ENCODE measurements around the gene SAMD7. TPM values are rescaled to one million over a fixed set of nuclear protein-coding genes. Genes with fewer than 3 reads are reported as not detected.

The SAMD7 gene, protein sequence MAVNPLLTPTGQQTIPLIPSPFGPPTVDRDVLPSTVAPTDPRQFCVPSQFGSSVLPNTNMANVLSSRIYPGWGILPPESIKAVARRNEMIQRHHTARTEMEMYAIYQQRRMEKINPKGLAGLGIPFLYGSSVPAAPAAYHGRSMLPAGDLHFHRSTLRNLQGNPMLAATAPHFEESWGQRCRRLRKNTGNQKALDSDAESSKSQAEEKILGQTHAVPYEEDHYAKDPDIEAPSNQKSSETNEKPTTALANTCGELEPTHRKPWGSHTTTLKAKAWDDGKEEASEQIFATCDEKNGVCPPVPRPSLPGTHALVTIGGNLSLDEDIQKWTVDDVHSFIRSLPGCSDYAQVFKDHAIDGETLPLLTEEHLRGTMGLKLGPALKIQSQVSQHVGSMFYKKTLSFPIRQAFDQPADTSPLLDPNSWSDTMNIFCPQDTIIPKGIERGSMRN
- total RNA-seq = not detected

GRCh38 chr3:169911272-169911671 lies at the start of gene SAMD7:
TSS of gene SAMD7 (plus strand) at chr3:169911572. CDS start at chr3:169919499, 7,927 bp downstream.
- no peaks in the 10 kb centered on the region for H3K27me3 ChIP-seq (ENCODE audit: insufficient read depth, low read length)
- H3K4me1 ChIP-seq (ENCODE audit: insufficient read depth, low read length) = no peaks in the 10 kb centered on the region
- H3K9me3 ChIP-seq (ENCODE audit: low read depth, low read length) = no peaks in the 10 kb centered on the region

DNA sequence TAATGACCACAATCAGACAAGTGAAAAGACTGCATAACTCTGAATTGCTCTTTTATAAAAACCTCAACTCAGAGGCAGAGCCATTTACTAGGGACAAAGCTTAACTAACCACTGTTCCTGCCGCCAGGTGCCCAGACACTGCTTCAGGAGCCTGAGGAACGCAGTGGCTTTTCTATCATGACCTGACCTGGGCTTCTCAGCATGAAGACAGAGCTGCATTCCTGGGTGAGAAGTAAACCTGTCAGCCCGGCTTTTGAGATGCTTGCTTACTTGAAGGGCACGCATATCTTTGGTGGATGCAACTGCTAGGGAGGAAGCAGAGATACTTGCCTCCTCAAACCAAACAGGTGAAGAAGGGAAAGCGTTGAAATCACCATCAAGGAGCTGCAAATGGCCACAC lies 49.5 kb upstream of the SAMD7 start:
- Histone ChIP-seq H3K4me1 (ENCODE audit: insufficient read depth, low read length) (peaks cover 26% of the 10 kb centered on the region), H3K4me3 (ENCODE audit: low read length) (no peak overlapping the region), H3K9me3 (ENCODE audit: low read depth, low read length) (no peaks in the 10 kb centered on the region), H3K27me3 (ENCODE audit: insufficient read depth, low read length) (peaks cover 2% of the 10 kb centered on the region)

More at GRCh38 chr3:169911272-169911671, at the start of gene SAMD7:
- no peak within 1 kb of the TSS for H3K4me3 ChIP-seq (ENCODE audit: low read length)

GRCh38 chr3:169863458-169863899 lies 47.9 kb upstream of the SAMD7 start:
- Histone ChIP-seq H3K4me1 (ENCODE audit: insufficient read depth, low read length) (peaks cover 26% of the 10 kb centered on the region), H3K9me3 (ENCODE audit: low read depth, low read length) (no peaks in the 10 kb centered on the region), H3K4me3 (ENCODE audit: low read length) (no peak overlapping the region), H3K27me3 (ENCODE audit: insufficient read depth, low read length) (peaks cover 2% of the 10 kb centered on the region)

DNA sequence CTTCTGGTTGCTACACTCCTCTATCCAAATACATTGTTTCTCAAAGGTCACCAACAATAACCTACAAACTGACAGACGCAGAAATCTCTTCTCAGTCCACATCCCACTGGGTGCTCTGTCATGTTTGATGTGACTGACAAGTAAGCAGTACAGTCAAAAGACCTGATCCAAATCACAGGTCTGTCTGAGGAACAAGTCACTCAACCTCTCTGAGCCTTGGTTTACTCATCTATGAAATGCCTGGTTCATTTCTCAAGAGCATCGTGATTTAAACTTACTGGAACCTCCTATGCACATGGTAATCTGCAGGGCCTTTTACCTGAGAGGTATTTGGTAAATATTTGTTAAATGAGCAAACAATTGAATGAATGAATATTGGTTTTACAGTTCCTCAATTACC lies 47.1 kb upstream of the SAMD7 start:
- peaks cover 26% of the 10 kb centered on the region for H3K4me1 ChIP-seq (ENCODE audit: insufficient read depth, low read length)
- H3K27me3 ChIP-seq (ENCODE audit: insufficient read depth, low read length) = peaks cover 2% of the 10 kb centered on the region
- no peak overlapping the region for H3K4me3 ChIP-seq (ENCODE audit: low read length)
- H3K9me3 ChIP-seq (ENCODE audit: low read depth, low read length) = no peaks in the 10 kb centered on the region

DNA sequence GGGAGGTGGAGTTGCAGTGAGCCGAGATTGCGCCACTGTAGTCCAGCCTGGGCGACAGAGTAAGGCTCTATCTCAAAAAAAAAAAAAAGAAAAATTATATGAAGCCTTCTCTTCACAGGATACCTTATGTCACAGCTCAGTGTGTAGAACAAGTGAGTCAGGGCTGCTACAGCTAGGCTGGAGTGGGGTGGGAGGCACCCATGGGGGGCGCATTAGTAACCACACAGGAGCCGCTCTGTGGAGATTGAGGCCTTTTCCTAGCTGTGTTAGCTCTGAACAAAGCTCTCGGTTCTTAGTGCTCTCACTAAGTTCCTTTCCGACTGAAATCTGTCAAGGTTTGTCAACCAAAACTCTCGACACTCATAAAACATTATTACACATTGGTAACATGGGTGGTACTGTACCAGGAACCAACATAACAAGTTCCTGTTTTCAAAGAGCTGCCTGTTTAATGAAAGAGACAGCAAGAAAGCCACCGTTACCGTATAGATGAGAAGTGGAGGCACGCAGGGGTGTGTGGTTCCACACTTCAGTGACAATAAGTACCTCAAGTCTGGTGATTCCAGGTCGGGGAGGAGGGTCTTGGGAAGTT lies 46.1 kb upstream of the SAMD7 start:
- Histone ChIP-seq H3K4me1 (ENCODE audit: insufficient read depth, low read length) (peaks cover 26% of the 10 kb centered on the region), H3K9me3 (ENCODE audit: low read depth, low read length) (no peaks in the 10 kb centered on the region), H3K4me3 (ENCODE audit: low read length) (no peak overlapping the region), H3K27me3 (ENCODE audit: insufficient read depth, low read length) (peaks cover 2% of the 10 kb centered on the region)

DNA sequence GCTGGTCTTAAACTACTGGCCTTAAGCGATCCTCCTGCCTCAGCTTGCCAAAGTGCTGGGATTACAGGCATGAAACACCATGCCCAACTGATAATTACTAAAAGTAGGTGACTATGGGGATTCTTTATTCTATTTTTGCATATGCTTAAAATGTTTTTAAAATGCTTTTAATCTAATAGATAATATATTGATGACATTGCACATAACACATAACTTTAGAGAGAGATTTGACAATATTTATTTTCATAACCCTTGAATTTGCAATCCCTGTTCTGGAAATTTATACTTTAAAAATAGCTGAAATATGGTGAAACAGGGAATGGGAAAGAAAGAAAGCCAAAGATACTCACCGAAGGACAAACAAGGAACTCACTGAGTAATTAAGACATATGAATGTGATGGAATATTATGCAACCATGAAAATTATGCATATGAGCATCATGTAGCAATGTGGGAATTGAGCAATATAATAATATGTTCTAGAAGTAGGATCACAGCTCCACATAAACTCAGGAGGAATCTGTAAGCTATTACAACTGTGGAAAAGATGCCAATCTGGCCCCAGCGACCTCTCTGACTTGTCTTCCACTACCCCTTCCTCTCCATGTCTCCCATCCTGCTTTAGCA lies 43.7 kb upstream of the SAMD7 start:
- no peaks in the 10 kb centered on the region for H3K9me3 ChIP-seq (ENCODE audit: low read depth, low read length)
- H3K27me3 ChIP-seq (ENCODE audit: insufficient read depth, low read length) = no peaks in the 10 kb centered on the region
- H3K4me3 ChIP-seq (ENCODE audit: low read length) = no peak overlapping the region
- peaks cover 37% of the 10 kb centered on the region for H3K4me1 ChIP-seq (ENCODE audit: insufficient read depth, low read length)

DNA sequence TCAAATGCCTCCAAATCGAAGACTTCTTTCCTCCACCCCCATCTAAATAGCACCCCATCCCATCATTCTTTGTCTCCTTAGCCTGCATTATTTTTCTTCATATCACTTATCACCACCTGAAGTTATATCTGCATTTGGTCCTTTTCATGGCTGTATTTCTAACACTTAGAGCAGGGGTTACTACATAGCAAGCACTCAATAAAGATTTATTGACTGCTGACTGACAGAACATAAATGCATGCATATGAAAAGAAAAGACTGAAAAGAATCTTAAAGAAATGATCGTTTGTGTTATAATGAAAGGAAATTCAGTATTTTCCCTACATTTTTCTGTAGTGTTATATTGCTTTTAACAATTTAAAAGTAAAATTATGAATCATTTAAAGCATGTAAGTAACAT lies 43.0 kb upstream of the SAMD7 start:
- H3K27me3 ChIP-seq (ENCODE audit: insufficient read depth, low read length) = no peaks in the 10 kb centered on the region
- H3K4me1 ChIP-seq (ENCODE audit: insufficient read depth, low read length) = peaks cover 36% of the 10 kb centered on the region
- H3K4me3 ChIP-seq (ENCODE audit: low read length) = no peak overlapping the region
- no peaks in the 10 kb centered on the region for H3K9me3 ChIP-seq (ENCODE audit: low read depth, low read length)

DNA sequence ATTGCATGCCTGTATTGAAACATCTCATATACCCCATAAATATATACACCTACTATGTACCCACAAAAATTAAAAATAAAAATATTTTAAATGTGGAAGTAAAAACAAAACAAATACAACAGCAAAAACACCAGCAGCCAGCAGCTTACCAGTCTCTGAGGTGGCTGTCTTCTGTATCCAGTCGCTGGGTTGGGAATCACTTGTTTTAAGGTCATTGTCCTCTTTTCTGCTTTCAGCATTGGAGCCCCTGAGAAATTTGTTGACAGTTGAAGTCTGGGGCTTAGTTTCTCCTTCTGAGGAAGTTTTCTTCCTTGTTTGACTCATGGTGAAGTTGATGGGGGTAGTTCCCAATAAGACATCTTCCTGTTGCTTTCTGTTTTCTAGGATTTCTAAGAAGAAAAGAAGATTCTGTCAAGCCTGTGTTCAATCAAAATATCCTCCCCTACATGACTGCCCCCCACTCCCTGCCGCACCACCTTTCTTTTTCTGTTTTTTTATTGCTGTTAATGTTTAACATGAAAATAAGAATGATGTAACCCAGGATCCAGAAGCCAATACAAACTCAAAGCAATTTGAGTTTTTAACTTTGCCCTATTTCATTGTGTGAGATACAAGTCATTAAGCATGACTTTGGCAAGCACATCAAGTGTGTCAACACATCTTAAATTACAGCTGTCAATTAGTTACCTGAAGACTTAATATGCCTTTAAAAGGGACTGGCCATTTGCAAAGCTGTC lies 41.7 kb upstream of the SAMD7 start, which contains the start of gene LRRC31:
TSS of gene LRRC31 (minus strand) at position 452 of the 737 bp plus-strand sequence. CDS start at position 324, 128 bp downstream.
- Histone ChIP-seq H3K27me3 (ENCODE audit: insufficient read depth, low read length) (no peaks in the 10 kb centered on the region), H3K4me3 (ENCODE audit: low read length) (no peak within 1 kb of the TSS), H3K9me3 (ENCODE audit: low read depth, low read length) (no peaks in the 10 kb centered on the region), H3K4me1 (ENCODE audit: insufficient read depth, low read length) (peaks cover 26% of the 10 kb centered on the region)

DNA sequence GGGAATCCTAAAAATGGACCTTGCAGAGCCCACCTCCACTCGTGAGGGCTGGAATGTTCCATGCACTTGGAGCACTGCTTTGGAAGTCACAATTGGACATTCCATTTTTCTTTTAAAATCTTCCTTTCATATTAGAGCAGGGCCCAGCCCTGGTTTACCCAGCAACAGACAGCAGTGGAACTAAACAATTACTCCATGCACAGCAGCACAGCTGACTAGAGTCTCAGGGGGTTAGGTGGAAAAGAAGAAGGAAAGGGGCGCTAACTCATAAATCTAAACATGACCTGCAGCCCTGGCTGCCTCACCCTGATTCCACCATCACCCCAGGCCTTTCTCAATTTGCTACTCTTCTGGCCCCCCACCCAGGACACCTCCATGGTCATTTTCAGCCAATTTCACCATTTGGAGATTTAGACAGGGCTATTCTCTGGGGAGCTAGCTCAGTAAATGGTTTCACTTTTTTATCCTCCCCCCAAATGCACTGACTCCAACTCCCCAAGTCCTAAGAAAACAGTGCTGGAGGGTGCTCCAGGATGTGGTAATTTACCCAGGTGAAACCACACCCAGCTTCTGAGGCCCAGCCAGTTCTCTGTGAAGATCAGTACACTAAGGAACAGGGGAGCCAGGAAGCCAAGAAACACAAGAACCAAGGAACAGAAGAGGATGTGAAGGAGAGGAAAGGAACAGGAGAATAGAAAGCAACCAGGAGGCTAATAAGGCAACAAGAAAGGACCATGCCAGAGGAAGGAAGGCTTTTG lies 40.1 kb upstream of the SAMD7 start:
- Histone ChIP-seq H3K9me3 (ENCODE audit: low read depth, low read length) (no peaks in the 10 kb centered on the region), H3K4me1 (ENCODE audit: insufficient read depth, low read length) (peaks cover 11% of the 10 kb centered on the region), H3K27me3 (ENCODE audit: insufficient read depth, low read length) (no peaks in the 10 kb centered on the region), H3K4me3 (ENCODE audit: low read length) (no peak overlapping the region)

DNA sequence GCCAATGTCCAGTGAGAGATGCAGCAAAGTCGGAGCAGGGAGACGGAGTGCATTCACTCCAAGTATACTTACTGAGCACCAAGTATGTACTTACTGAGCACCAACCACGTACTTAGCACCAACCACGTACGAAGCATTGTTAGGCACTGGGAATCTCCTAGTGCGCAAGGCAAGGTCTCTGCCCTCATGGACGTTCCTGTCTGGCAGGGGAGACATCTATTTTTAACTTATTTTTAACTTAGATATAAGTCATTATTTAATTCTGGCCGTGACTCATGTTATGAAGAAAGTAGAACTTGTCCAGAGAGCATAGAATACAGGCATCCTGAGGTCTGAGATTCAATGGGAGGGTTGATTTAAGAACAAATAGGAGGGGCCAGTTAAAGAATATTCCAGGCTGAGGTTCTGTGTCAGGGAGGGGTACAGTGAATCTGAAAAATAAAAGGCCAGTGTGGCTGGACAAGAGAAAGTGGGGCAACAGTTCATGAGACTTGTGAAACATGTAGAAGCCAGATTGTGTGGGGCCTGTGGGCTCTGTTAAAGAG lies 32.3 kb upstream of the SAMD7 start:
- Histone ChIP-seq H3K9me3 (ENCODE audit: low read depth, low read length) (no peaks in the 10 kb centered on the region), H3K27me3 (ENCODE audit: insufficient read depth, low read length) (no peaks in the 10 kb centered on the region), H3K4me1 (ENCODE audit: insufficient read depth, low read length) (no peaks in the 10 kb centered on the region), H3K4me3 (ENCODE audit: low read length) (no peak overlapping the region)

DNA sequence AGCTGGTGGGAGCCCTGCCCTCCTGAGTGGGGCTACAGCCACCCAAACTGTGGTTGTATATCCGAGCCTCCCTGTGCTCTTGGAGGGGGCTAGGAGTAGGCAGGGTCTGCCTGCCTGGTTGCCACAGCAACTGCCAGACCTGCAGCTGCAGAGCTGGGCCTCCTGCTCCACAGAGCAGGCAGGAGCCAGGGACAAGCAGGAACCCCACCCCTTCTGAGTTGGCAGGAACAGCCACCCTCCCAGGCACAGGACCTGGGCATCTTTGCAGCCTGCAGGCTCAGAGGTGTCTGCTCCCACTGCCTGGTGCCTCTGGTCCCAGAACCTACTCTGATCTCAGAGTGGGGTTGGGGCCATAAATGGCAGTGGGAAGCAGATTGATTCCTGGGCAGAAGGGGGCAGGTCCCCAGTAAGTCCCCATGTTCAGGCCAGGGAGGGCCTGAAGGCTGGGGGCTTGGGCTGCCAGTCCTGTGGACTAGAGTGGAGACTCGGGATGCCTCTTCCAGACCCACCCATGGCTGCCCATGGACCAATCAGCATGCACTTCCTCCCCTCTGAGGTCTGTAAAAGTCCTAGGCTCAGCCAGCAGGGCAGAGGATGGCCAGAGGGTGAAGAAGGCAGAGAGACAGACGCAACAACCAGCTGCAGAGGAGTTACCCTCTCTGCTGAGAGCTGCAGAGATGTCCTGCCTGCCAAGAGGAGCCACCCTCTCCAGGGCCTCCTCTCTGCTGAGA lies 31.4 kb upstream of the SAMD7 start:
- H3K27me3 ChIP-seq (ENCODE audit: insufficient read depth, low read length) = no peaks in the 10 kb centered on the region
- no peaks in the 10 kb centered on the region for H3K4me1 ChIP-seq (ENCODE audit: insufficient read depth, low read length)
- H3K4me3 ChIP-seq (ENCODE audit: low read length) = no peak overlapping the region
- H3K9me3 ChIP-seq (ENCODE audit: low read depth, low read length) = no peaks in the 10 kb centered on the region

DNA sequence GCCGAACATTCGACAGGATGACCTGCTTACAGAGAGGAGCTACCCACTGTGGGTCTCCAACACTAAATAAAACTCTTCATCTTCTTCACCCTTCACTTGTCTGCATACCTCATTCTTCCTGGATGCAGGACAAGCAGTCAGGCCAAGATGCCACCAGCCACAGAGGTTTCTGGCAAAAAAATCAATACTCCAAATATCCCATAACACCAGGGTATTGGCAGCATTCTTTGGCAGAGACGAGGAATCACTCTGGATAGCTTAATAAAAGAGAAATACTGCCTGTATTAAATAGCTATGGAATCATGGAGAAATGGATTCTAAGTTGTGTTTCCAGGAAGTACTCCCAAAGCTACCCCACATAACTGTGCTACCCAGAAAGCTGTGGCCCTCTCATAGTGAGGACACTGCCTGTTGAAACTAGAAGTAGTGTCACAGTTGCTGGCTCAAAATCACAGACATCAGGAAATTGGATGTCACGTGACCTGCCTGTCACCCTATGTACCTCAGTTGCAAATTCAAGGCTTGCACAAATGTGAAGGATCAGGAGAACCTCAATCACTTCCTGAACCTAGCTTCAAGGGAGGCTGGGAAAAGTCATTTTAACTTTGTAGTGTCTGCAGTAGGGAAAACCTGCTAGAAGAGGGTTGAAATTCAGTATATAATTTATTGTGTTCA lies 30.7 kb upstream of the SAMD7 start:
- H3K9me3 ChIP-seq (ENCODE audit: low read depth, low read length) = no peaks in the 10 kb centered on the region
- no peak overlapping the region for H3K4me3 ChIP-seq (ENCODE audit: low read length)
- H3K4me1 ChIP-seq (ENCODE audit: insufficient read depth, low read length) = no peaks in the 10 kb centered on the region
- H3K27me3 ChIP-seq (ENCODE audit: insufficient read depth, low read length) = no peaks in the 10 kb centered on the region

GRCh38 chr3:169886671-169887070 lies 24.7 kb upstream of the SAMD7 start:
- no peaks in the 10 kb centered on the region for H3K9me3 ChIP-seq (ENCODE audit: low read depth, low read length)
- no peaks in the 10 kb centered on the region for H3K27me3 ChIP-seq (ENCODE audit: insufficient read depth, low read length)
- no peaks in the 10 kb centered on the region for H3K4me1 ChIP-seq (ENCODE audit: insufficient read depth, low read length)
- H3K4me3 ChIP-seq (ENCODE audit: low read length) = no peak overlapping the region
